Fibroblast of pulmonary artery (primary cell): Measurements from ENCODE around the gene SLC5A2.
"Not testable (repeated sequence)": the region's sequence is repeated elsewhere in the genome, so short reads cannot be mapped to it uniquely, and the experiment has no call there.

Source experiments
- DNase-seq: peaks from one replicate; pipeline ENCODE4 v3.0.0-alpha.2; 2010; ENCODE audit warnings: low read depth
- H3K4me3 ChIP-seq: replicated peaks from 2 replicates; pipeline ENCODE4 v1.5.1; 2011; ENCODE audit warnings: low read depth, mild to moderate bottlenecking, control low read depth, low read length, moderate library complexity
- CTCF ChIP-seq: IDR thresholded peaks from 2 replicates; pipeline ENCODE4 v1.5.1; 2011; ENCODE audit warnings: mild to moderate bottlenecking, control low read depth, low read length, inconsistent platforms; ENCODE audit errors: missing control alignments

Gene SLC5A2

GRCh38 chr16:31496670-31497069 is 13.7 kb downstream of the SLC5A2 start:
- H3K4me3 ChIP-seq: no peak overlapping the region
- DNase-seq: no peak
- TF ChIP-seq CTCF: no peak

- no peak for TF ChIP-seq CTCF
- no peak overlapping the region for H3K4me3 ChIP-seq
- DNase-seq: no peak
These were observed 15.6 kb downstream of the SLC5A2 start for GRCh38 chr16:31498493-31498892.

DNA sequence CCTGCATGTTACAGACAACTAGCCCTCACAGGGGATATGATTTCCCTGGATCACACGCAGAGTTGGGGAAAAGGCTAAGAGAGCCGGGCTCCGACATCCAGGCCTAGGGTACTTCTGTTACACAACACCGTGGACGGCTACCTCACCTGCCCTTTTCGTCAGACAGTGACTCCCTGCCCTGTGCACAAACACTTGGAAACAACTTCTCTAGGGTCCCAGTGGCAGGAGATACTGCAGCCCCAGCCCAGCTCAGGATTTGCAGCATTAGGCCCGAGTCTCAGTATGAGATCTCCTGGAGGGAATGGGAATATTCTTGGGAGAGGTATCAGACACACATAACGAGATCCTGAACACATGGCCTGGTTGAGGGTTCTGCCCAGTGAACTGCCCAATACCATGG is 17.0 kb downstream of the SLC5A2 start:
- no peak overlapping the region for H3K4me3 ChIP-seq
- no peak for DNase-seq
- no peak for TF ChIP-seq CTCF

GRCh38 chr16:31501226-31501965 is 18.5 kb downstream of the SLC5A2 start:
- H3K4me3 ChIP-seq: no peak overlapping the region
- DNase-seq: no peak
- no peak for TF ChIP-seq CTCF

- TF ChIP-seq CTCF: no peak
- no peak overlapping the region for H3K4me3 ChIP-seq
- no peak for DNase-seq
These were observed 19.0 kb downstream of the SLC5A2 start for GRCh38 chr16:31501966-31502348.

- TF ChIP-seq CTCF: no peak
- DNase-seq: peak; percentile 23
- no peak overlapping the region for H3K4me3 ChIP-seq
These were observed 20.1 kb downstream of the SLC5A2 start for GRCh38 chr16:31502981-31503380.

GRCh38 chr16:31503555-31503954 is 20.6 kb downstream of the SLC5A2 start:
- H3K4me3 ChIP-seq, DNase-seq: not testable (repeated sequence)
